HTERT RPE-1 (cell line): ENCODE results near the gene NFKBIE.

ENCODE experiments used
- in situ Hi-C: fragments of 300-500 bp; cut with MboI; formaldehyde crosslinking; loops from 4 replicates; pipeline ENCODE4 v1.14.3; 2020; ENCODE audit warnings: low sequenced_read_pairs

NFKBIE gene

DNA sequence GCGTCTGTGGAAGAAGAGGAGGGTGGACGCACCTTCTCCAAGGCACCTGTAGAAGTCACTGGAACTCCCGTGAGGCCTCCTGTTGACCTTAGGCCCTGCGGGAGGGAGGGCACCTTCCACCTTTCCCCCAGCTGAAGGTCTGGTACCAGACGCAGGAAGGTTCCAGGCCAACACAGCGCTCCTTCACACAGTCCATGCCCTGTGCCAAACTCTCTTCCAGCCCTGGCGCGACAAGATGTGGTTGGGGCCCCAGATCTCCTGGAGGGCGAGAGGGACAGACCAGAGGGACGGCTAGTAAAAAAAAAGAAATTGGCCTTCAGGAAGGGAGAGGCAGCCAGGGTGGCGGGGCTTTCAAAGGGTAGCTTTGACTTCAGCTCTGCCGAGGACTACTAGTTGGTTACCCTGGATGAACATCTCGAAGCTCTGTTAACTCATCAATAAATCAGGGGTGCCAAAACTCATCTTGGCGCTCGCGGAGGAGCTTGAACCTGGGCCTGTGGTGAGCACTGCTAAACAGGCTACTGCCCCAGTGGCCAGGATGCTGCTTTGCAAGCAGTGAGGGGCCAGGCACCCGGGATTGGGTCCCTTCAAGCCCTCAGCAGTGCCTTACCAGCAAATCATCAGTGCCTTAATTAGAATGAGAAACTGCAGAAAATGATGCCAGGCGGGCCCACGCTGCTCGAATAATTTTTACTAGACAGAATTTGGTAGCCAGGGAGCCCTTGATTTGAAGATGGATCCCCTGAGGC is 32.9 kb upstream of the NFKBIE start:
- in situ Hi-C loops: no loop called here

DNA sequence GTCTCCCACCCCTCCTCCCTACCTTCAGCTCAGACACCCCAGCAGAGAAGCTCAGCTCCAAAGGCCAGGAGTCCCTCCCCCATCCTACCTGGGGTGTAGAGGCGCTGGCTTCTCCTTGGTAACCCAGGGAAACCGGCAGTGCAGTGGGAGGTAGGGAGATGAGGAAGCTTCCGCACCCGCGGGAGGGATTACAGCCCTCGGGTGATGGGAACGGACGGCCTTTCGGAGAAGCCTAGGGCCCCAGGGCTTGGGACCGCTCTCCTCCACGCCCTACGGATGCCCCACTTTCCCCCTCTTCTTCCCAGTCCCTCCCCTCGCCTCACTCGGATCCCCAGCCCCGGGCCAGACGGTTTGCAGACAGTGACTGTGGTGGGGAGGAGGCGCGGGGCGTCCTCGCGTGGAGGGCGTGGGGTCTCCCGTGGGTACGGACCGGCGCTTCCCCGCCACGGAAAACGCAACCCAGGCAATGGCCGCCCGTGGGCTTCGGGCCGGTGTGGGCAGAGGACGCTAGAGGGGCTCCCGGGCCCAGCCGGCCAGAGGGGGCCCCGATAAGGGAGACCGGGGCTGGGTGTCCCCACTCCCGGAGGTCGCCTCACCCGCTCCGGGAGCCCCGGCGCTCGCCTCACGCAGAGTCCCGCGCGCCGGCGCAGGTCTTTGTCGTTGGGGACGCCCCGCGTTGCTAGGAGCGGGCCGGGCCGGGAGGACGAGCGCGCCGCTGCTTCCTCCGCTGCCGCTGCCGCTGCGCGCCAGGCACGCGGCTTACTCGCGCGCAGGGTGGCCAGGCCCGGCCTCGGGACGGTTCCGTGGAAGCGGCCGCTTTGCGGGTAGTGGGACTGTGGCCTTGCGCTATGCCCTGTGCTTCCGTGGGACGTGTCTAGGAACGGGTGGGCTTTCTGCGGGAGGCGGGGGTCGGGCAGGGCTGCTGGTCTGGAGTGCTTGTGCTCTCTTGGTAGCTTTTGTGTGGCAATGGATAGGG is 32.0 kb upstream of the NFKBIE start:
- in situ Hi-C loops: no loop called here

DNA sequence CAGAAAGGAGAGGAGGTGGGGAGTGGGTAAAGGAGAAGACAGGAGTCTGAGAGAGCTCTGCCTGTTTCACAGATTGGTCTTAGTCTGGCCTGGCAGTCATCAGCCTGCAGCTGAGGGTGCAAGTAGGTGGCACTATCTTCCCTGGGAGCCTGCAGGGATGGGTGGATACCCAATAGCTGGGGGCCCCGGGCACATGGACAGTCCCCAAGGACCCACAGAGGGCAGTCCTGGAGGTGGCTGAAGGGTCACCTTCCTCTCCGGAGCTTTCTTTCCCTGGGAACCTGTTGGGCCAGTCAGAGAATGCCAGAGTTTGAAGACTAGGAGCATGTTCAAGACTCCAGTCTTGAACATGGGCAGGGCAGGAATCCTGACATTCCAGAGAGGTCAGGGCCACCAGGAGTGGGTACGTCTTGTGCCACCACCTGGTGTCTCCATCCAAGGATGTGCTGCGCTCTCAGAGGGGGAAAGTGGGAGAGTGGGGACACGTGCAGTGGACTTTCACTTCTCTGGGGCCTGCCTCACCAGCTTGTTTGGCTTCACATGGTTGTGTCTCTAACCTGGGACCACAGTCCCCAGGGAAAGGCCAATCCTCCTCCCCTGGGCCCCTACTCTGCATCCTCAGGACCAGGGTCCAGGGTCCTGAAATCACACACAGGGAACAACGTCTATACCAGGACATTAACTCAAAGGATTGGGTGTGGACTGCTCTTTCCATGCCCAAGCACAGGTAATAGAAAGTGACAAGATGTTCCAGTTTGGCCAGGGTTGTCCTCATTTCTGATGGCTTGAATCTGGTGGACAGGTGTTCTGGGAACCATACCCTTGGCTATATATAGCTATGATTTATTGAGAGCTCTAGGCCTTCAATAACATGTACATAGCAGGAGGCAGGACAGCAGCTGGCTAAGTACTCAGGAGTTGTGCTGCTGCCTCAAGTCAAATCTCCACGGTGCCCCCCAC is 29.8 kb upstream of the NFKBIE start:
- in situ Hi-C loops: no loop called here

DNA sequence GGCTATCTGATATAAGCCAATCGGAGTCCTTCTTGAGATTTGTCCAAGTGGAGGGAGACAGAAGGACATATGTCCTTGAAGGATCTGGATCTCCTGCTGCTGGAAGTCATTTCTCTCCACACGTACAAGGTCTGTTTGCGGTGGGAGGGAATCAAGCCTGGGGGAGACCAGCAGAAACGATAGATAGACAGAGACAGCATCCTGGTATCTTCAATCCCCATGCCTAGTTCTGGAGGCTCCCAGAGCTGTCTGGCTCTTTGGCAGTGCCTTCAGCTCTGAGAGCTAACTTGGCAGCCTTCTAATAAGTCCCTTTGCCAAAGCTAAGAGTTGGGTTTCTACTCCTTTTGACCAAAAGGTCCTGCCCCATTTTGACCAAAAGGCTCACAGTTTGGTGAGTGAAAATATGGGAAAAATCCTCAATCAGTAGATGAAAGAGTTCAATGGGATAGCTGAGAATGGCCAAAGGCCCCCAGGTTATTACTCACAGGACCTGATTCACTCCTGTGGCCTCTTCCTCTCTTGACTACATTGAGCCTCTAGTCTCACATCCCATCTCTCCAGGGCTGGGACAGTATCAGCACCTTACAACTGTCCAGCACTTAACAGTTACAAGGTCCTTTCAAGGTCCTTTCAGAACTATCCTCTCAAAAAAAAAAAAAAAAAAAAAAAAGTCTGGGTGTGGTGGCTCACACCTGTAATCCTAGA is 27.5 kb upstream of the NFKBIE start:
- in situ Hi-C loops: no loop called here

DNA sequence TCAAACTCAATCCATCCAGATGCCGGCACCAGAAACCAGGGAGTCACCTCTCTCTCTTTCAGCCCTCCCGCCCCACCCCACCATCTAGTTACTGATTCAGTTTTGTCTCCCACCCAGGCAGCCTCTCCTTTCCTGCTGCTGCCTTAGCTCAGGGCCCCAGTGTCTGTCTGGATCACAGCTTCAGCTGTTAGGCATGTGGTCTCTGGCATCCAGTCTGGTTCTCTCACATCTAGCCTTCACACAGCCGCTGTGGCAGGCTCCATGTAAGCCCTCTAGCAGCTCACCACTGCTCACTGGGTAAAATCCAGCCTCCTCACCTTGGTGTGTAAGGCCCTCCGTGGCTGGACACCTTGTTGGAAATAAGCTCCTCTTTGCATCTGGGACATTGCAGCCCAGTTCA is 26.5 kb upstream of the NFKBIE start:
- in situ Hi-C loops: no loop called here

DNA sequence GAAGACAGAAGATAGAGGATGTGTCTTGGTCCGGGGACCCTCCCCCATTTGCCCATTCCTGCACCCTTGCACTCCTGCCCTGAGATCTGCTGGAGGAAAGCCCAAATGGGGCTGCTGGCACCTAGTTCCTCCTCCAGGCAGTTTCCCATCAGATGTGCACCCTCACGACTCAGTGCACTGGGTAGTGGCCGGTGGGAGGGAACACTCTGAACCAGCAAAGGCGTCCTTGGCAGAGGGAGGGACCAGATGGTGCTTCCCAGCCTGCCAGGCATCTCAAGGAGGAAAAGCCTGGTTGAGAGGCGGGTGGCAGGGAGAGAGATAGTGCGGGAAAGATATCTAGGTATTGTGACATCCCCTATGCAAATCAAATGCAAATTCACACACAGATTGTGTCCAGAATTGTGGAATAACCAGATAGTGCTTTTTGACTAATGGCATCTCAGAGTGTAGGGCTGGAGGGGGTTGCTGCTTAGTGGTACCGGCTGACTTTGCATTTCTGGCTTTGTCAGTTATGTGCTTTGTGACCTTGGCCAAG is 24.4 kb upstream of the NFKBIE start:
- in situ Hi-C loops: no loop called here

DNA sequence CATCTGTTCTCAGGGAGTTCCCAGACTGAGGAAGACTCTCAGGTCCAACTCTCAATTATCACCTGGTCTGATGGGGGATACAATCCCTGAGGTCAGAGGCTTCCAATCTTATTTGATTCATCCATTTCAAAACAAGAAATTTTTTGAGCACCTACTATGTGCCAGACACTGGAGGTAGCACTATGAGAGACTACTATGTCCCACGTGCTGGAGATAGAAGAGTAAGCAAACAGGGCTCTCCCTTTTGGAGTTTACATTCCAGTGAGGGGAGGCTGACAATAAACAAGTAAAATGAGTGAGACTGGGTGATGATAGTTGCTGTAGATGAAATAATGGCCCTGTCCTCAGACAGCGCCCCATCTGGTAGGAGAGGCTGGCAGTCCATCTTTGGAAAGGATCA is 21.4 kb upstream of the NFKBIE start:
- in situ Hi-C loops: no loop called here

DNA sequence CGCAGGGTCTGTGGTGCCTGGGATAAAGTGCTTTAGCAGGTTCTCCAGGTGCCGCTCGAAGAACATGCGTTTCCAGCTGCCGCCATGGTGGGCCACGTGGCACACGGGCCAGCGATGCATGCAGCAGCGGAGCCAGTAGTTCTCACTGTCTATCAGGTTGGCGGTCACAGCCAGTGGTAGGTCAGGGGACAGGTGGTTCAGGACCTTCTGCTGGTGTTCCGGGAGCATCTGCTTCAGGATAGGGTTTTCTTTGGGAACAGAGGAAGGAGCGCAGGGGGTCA is 20.9 kb upstream of the NFKBIE start:
- in situ Hi-C loops: no loop called here

DNA sequence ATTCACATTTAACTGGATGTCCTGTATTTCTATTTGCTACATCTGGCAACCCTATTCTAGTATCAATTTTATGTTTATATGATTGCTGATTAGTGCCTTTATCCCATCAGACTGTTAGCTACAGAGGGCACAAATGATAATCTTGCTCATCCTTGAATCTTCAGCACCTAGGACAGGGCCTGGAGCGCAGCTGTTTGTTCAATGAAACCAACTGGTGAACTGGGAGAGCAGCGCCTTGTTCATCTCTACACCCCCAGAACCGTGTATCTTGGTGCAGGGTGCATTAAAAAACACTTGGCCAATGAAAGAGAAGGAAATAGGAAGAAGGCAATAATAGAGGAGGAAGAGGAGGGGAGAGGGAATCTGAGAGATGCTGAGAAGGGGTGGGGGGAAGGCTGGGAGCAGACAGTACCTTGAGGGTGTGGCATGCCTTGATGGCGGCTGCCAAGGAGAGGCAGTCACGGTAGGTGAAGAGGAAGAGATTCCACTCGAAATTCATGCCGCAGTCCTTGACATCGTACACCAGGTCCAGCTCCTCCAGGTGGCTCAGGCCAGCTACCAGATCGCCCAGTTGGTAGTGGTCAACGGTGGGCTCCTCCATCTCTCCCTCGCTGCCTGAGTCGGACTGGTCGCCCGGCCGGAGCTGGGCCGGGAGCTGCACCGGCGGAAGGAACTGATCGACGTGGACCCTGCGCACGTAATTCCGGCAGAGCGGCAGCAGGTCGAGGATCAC is 20.4 kb upstream of the NFKBIE start:
- in situ Hi-C loops: no loop called here

DNA sequence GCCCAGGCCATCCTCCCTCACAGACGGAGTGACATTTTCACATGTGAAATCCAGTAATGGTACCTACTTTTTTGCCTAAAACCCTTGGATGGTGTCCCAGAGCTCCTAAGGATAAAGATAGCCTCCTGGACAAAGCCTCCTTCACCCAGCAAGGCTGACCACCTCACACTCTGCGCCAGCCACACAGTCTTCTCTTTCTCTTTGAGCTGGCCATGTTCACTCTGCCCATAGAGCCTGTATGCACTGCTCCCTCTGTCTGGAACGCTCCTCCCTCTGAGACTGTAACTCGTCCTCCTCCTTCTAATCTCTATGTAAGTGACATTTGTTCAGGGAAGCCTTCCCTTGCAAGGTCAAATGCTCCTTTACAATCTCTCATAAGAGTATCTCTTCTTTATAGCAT is 19.5 kb upstream of the NFKBIE start:
- in situ Hi-C loops: no loop called here

DNA sequence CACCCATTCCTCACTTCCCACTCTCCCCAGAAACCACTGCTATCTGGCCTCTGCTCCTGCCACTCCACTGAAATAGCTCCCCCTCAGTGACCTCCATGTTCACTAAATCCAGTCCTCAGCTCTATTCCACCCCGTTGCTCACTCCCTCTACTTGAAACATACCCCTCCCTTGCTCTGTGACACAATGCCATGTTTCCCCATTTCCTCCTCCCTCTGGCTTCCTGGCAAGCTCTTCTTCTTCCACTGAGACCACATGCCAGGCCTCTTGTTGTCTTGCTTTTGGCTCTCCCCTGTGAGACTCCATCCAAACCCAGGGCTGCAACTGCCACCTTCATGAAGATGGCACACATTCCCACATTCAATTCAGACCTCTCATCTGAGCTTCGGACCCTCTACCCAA is 18.8 kb upstream of the NFKBIE start:
- in situ Hi-C loops: no loop called here

DNA sequence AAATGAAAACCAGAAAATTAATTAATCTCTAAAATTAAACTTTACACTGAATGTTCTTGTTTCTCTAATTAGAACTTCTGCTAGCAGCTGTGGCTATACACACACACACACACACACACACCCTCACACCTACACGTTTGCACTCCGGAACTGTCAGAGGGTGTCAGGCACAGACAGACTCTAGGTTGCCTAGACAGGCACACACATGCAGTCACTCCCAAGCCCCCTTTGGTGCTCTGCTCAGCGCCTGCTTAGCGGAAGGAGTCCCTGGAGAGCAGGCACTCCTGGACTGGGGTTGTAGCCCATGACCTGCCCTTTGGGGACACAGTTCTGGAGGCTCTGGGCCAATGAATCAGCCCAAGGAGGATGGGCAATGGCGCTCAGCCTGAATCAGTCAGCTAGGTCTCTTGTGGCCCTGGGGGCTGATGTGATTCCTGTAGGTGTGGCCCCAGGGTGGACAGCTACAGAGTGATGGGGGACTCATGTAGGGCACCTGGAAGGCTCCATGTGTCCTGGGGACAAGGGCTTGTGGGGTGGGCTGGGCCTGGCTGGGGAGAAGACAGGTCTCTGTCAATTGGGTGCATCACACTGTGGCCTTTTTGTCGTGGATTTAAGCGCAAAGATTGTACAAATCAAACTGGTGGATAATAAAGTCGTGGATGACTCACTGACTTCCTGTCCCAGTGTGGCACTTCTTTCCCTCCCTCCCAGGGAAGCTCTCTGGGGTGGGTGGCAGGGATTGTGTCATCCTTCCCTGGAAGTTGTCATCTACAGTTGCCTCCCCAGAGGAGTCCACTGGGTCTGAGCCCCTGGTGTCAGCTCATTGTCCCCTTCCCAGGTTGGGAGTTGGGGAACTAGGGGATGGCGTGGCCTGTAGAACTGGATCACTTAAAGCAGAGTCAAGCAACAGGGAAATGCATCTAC is 13.7 kb upstream of the NFKBIE start:
- in situ Hi-C loops: no loop called here

DNA sequence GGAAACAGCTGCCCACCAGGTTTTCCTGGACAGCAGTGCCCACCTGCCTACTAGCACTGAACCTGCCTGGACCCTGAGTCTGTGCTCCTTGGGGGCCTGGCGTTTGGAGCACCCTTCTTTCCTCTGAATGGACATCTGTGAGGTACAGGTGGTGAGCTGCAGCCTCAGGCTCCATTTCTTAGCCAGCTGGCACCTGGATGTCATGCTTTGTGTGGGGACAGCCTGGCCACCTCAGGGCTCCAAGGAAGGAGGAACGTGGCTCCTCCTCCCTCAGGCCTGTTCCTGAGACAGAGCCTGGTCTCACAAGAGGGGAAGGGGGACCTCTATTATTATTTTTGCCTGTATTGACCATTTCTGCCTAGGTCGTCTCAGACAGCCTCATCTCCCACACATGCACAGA is 13.0 kb upstream of the NFKBIE start:
- in situ Hi-C loops: no loop called here

DNA sequence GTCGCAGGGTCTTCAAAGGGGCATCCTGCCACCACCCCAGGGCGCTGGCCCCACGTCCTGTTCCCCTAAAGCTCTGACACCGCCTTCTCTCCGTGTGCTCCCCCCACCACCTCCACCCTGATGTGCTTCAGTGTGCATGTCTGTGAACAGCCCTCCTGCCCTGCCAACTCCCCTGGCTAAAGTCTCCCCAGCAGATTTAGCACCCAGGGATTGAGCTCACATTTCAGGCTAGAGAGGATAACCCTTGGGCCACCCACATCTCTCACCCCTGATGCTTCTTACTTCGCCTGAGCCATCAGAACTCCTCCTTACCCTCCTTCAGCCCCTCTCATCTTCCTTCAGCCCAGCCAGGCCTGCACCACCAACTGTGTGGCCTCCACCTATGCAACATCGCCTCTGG is 12.4 kb upstream of the NFKBIE start:
- in situ Hi-C loops: no loop called here

DNA sequence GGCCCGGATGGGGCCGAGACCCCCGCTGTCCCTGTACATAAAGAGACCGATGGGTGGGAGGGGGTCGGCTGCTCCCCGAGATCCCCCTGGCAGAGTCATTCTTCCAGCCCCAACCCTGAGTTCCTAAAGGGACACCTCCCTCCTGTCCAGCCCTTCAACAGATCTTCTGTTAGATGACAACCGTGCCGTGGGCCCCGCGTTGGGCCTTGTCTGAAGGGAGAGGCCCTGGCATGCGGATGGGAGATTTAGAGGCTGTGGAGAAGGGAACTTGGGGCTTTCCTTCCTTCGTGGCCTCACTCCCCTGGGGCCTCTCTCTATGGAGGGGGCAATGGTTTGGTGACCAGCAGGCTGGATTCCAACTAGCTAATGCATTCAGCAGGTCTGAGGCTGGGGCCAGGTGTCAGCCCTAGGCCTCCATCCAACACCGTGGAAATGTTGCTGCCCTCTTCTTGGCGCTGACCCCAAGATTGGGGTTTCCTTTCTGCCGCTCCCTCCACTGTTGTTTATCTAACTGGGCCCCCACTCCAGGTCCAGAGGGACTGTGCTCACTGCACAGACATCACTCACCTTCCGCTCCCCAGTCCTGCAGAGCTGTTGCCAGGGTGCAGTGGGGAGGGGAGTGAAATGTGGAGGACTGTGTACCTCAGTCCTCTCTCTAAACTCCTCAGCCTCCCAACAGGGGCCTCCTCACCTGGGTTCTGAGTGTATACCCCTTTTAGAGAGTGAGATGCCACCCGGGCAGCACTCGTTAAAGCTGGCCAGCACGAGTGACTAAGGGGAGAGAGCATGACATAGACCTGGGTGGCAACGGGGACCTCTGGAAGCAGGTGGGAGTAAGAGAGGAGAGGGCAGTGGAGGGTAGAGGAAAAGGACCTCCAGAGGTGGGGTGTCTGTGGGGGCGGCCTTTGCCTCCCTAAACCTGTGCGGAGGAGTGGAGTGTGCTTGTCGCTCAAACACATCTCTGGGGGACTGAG is 11.6 kb upstream of the NFKBIE start:
- in situ Hi-C loops: no loop called here

DNA sequence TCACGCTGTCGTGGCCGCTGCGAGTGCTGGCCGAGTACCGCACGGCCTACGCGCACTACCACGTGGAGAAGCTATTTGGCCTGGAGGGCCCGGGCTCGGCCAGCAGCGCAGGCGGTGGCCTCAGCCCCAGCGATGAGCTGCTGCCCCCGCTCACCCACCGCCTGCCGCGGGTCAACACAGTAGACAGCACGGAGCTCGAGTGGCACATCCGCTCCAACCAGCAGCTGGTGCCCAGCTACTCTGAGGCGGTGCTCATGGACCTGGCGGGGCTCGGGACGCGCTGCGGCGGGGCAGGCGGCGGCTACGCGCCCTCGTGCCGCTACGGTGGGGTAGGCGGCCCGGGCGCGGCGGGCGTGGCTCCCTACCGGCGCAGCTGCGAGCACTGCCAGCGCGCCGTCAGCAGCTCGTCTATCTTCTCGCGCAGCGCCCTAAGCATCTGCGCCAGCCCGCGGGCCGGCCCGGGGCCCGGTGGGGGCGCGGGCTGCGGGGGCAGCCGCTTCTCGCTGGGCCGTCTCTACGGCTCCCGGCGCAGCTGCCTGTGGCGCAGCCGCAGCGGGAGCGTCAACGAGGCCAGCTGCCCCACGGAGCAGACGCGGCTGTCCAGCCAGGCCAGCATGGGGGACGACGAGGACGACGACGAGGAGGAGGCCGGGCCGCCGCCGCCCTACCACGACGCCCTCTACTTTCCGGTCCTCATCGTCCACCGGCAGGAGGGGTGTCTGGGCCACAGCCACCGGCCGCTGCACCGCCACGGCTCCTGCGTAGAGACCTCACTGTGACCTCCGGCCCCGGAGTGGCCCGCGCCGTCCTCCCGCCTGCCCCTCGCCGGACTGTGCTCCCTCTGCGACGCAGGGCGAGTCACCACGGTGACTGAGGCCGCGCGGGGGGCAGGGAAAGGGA is 10.6 kb upstream of the NFKBIE start:
- in situ Hi-C loops: no loop called here
